OCI-LY7 (cell line): Measurements from ENCODE around the gene SH3RF1. TPM values are rescaled to one million over a fixed set of nuclear protein-coding genes. Genes with fewer than 3 reads are reported as not detected.

Experiments used
- BruUV-seq: library from RNA; stranded (reverse); fragments of 400-500 nt; replicated peaks from 2 replicates; lab custom pipeline; 2021; lab: Mats Ljungman, UMichigan
- CTCF ChIA-PET: fragments of 300-600 bp; sonication (Branson Sonifier 250); formaldehyde crosslinking; loops from one replicate; lab custom pipeline; 2022; ENCODE audit warnings: antibody characterized with exemption; ENCODE audit not compliant: unreplicated experiment; lab: Charles Lee
- POLR2A ChIA-PET: fragments of 300-600 bp; sonication (Branson Sonifier 250); formaldehyde crosslinking; loops from one replicate; lab custom pipeline; 2022; ENCODE audit warnings: antibody characterized with exemption; lab: Charles Lee
- DNase-seq: peaks from one replicate; pipeline ENCODE4 v3.0.0-alpha.2; 2015; ENCODE audit warnings: low spot score
- H2AFZ ChIP-seq: fragments of 200-600 bp; sonication (generic), shearing (Covaris generic); 2 replicates; pipeline ENCODE4 v1.6.1; 2014; ENCODE audit warnings: mild to moderate bottlenecking, antibody characterized with exemption, low read length, moderate library complexity
- H3K27ac ChIP-seq: fragments of 200-600 bp; sonication (generic); 2 replicates; pipeline ENCODE4 v1.5.1; 2014; ENCODE audit warnings: mixed run types, low read depth, mild to moderate bottlenecking, moderate library complexity, low read length, inconsistent platforms; ENCODE audit not compliant: poor library complexity, severe bottlenecking
- H3K36me3 ChIP-seq: fragments of 200-600 bp; sonication (generic); 2 replicates; pipeline ENCODE4 v1.6.1; 2014; ENCODE audit warnings: mild to moderate bottlenecking, antibody characterized with exemption, low read length, moderate library complexity, mixed read lengths; ENCODE audit not compliant: insufficient read depth
- H3K4me1 ChIP-seq: fragments of 200-600 bp; sonication (generic); 2 replicates; pipeline ENCODE4 v1.5.1; 2014; ENCODE audit warnings: mild to moderate bottlenecking, low read length; ENCODE audit not compliant: insufficient read depth, poor library complexity, severe bottlenecking
- H3K4me2 ChIP-seq: fragments of 200-600 bp; sonication (generic); 2 replicates; pipeline ENCODE4 v1.6.1; 2014; ENCODE audit warnings: mild to moderate bottlenecking, low read length
- H3K4me3 ChIP-seq: fragments of 200-600 bp; sonication (generic); 2 replicates; pipeline ENCODE4 v1.5.1; 2014; ENCODE audit warnings: mild to moderate bottlenecking, low read depth, low read length; ENCODE audit not compliant: poor library complexity, severe bottlenecking
- H3K79me2 ChIP-seq: fragments of 200-600 bp; sonication (generic); 2 replicates; pipeline ENCODE4 v1.6.1; 2016; ENCODE audit warnings: low read depth, mild to moderate bottlenecking, low read length, moderate library complexity, mixed read lengths; ENCODE audit not compliant: insufficient read depth
- H3K9me2 ChIP-seq: fragments of 200-600 bp; sonication (generic); 2 replicates; pipeline ENCODE4 v1.6.1; 2016; ENCODE audit warnings: mild to moderate bottlenecking, low read length, mixed read lengths; ENCODE audit not compliant: insufficient read depth
- H3K9me3 ChIP-seq: fragments of 200-600 bp; sonication (generic); 2 replicates; pipeline ENCODE4 v1.6.1; 2014; ENCODE audit warnings: mild to moderate bottlenecking, mixed run types, low read length, mixed read lengths
- H4K20me1 ChIP-seq: fragments of 200-600 bp; sonication (generic); 2 replicates; pipeline ENCODE4 v1.6.1; 2014; ENCODE audit warnings: mild to moderate bottlenecking, antibody characterized with exemption, low read length, moderate library complexity, mixed read lengths; ENCODE audit not compliant: insufficient read depth
- CTCF ChIP-seq: fragments of 200-600 bp; sonication (generic); conservative IDR thresholded peaks from 2 replicates; pipeline ENCODE4 v1.5.1; 2014; ENCODE audit warnings: mild to moderate bottlenecking, antibody characterized with exemption, low read length, moderate library complexity, mixed read lengths
- EZH2phosphoT487 ChIP-seq: fragments of 200-600 bp; sonication (generic); IDR thresholded peaks from 2 replicates; pipeline ENCODE4 v1.6.1; 2018; ENCODE audit warnings: low read depth, borderline replicate concordance, mild to moderate bottlenecking, mixed run types, antibody characterized with exemption, low read length, moderate library complexity, mixed read lengths
- intact Hi-C: fragments of 100-400 bp; cut with micrococcal nuclease; formaldehyde crosslinking; loops from one replicate; pipeline ENCODE4 v1.10.0; 2022; ENCODE audit not compliant: unreplicated experiment
- total RNA-seq, 2 experiments: library from RNA; depleted of rRNA in 1 of 2; stranded (reverse); fragments of >200 nt in 1 of 2; shearing (Covaris generic) in 1 of 2; gene quantifications; 2 replicates each; pipeline ENCODE4 v1.2.3, GENCODE V29; 2014 to 2022

The SH3RF1 gene
- total RNA-seq, 2 experiments from 2014 or later: not detected

- intact Hi-C loops: no loop called here
- TF ChIP-seq CTCF (no peak), EZH2phosphoT487 (no peak)
- H3K4me1 ChIP-seq: no peaks in the 10 kb centered on the region
- no peak overlapping the region for H3K4me2 ChIP-seq
- no peak overlapping the region for H3K27ac ChIP-seq
- no peaks in the 10 kb centered on the region for H3K79me2 ChIP-seq
- no peaks in the 10 kb centered on the region for H3K9me3 ChIP-seq
- DNase-seq: no peak
- H2AFZ ChIP-seq: no peak overlapping the region
- ChIA-PET POLR2A (no interaction called here), CTCF (no interaction called here)
- no peaks in the 10 kb centered on the region for H4K20me1 ChIP-seq
- H3K4me3 ChIP-seq: no peak overlapping the region
- no TSS peak for BruUV-seq
- no peaks in the 10 kb centered on the region for H3K36me3 ChIP-seq
- no peaks in the 10 kb centered on the region for H3K9me2 ChIP-seq
Measured at GRCh38 chr4:169100670-169101101, 170.1 kb downstream of the SH3RF1 start.

- TF ChIP-seq EZH2phosphoT487 (no peak), CTCF (no peak)
- H3K4me3 ChIP-seq: no peak overlapping the region
- H3K27ac ChIP-seq: no peak overlapping the region
- H4K20me1 ChIP-seq: no peaks in the 10 kb centered on the region
- no peaks in the 10 kb centered on the region for H3K9me2 ChIP-seq
- intact Hi-C loops: no loop called here
- H3K9me3 ChIP-seq: no peaks in the 10 kb centered on the region
- H3K4me2 ChIP-seq: no peak overlapping the region
- no peak overlapping the region for H2AFZ ChIP-seq
- no peak for DNase-seq
- ChIA-PET POLR2A (interaction anchor here (1.2 kb wide), 1 partner anchor 27 kb away, joined by 3 read pairs; no protein-coding TSS in a partner anchor), CTCF (no interaction called here)
- H3K4me1 ChIP-seq: no peaks in the 10 kb centered on the region
- no TSS peak for BruUV-seq
- H3K79me2 ChIP-seq: no peaks in the 10 kb centered on the region
- no peaks in the 10 kb centered on the region for H3K36me3 ChIP-seq
Measured at GRCh38 chr4:169099771-169100180, 171.0 kb downstream of the SH3RF1 start.

- CTCF ChIA-PET: no interaction called here
- POLR2A ChIA-PET: interaction anchor here (0.6 to 1.2 kb wide), 2 partner anchors 26 to 422 kb away, joined by 3 read pairs; no protein-coding TSS in a partner anchor
- H3K27ac ChIP-seq: no peak overlapping the region
- no peak overlapping the region for H2AFZ ChIP-seq
- no peaks in the 10 kb centered on the region for H3K9me2 ChIP-seq
- DNase-seq: no peak
- no peaks in the 10 kb centered on the region for H3K36me3 ChIP-seq
- H3K9me3 ChIP-seq: no peaks in the 10 kb centered on the region
- TF ChIP-seq CTCF (no peak), EZH2phosphoT487 (no peak)
- no peak overlapping the region for H3K4me3 ChIP-seq
- H3K4me1 ChIP-seq: no peaks in the 10 kb centered on the region
- no peak overlapping the region for H3K4me2 ChIP-seq
- no peaks in the 10 kb centered on the region for H3K79me2 ChIP-seq
- intact Hi-C loops: no loop called here
- no TSS peak for BruUV-seq
- no peaks in the 10 kb centered on the region for H4K20me1 ChIP-seq
Measured at GRCh38 chr4:169098969-169099690, 171.6 kb downstream of the SH3RF1 start.
